B cell (primary cell): ENCODE measurements around the gene NIPBL.
"Not testable (repeated sequence)": the region's sequence is repeated elsewhere in the genome, so short reads cannot be mapped to it uniquely, and the experiment has no call there.

ENCODE experiments used
- CTCF ChIP-seq: fragments of 200-600 bp; IDR thresholded peaks from one replicate; pipeline ENCODE4 v1.8.0; 2022; ENCODE audit warnings: antibody characterized with exemption, mild to moderate bottlenecking
- EZH2 ChIP-seq: IDR thresholded peaks from 2 replicates; pipeline ENCODE4 v1.6.1; 2012; ENCODE audit warnings: borderline replicate concordance, low read depth, mild to moderate bottlenecking, moderate library complexity, low read length; ENCODE audit not compliant: insufficient read depth, poor library complexity, severe bottlenecking

- not testable (repeated sequence) for TF ChIP-seq CTCF, EZH2
Observed at GRCh38 chr5:37082977-37083376, 206.4 kb downstream of the NIPBL start.
